AG04449 (cell line): ENCODE data around the gene KSR1.
"Not testable (repeated sequence)": the region's sequence is repeated elsewhere in the genome, so short reads cannot be mapped to it uniquely, and the experiment has no call there.

Experiments
- CTCF ChIA-PET: fragments of 350-600 bp; formaldehyde crosslinking; extraction: SDS; loops from one replicate; lab custom pipeline; 2021; ENCODE audit warnings: antibody characterized with exemption; lab: Yijun Ruan, JAX
- POLR2A ChIA-PET: fragments of 400-600, 350-600 bp; formaldehyde crosslinking; extraction: SDS; loops from one replicate; lab custom pipeline; 2020; ENCODE audit warnings: antibody characterized with exemption, inconsistent platforms; lab: Yijun Ruan, JAX
- DNase-seq: peaks from one replicate; pipeline ENCODE4 v3.0.0-alpha.2; 2010; ENCODE audit warnings: low read depth, low spot score
- H3K4me3 ChIP-seq: 2 replicates; pipeline ENCODE4 v1.5.1; 2011; ENCODE audit warnings: low read depth, mild to moderate bottlenecking, control low read depth, low read length
- CTCF ChIP-seq: IDR thresholded peaks from one replicate; pipeline ENCODE4 v1.5.1; 2011; ENCODE audit warnings: mild to moderate bottlenecking, moderate library complexity, low read length, control low read depth, inconsistent platforms; ENCODE audit not compliant: insufficient read depth; ENCODE audit errors: missing control alignments

KSR1 gene

GRCh38 chr17:27622986-27623385 is 166.7 kb downstream of the KSR1 start:
- POLR2A ChIA-PET: no interaction called here
- CTCF ChIA-PET: interaction anchor here (1.2 to 4.9 kb wide), 3 partner anchors 20 to 137 kb away, joined by 3 to 28 read pairs (median 17); no protein-coding TSS in a partner anchor

GRCh38 chr17:27623614-27624013 is 167.4 kb downstream of the KSR1 start:
- no peak for DNase-seq
- ChIA-PET CTCF (interaction anchor here (1.7 to 4.9 kb wide), 4 partner anchors 21 to 387 kb away, joined by 5 to 28 read pairs (median 12); no protein-coding TSS in a partner anchor), POLR2A (no interaction called here)
- TF ChIP-seq CTCF: no peak
- no peak overlapping the region for H3K4me3 ChIP-seq

More at GRCh38 chr17:27622986-27623385, 166.7 kb downstream of the KSR1 start:
- no peak overlapping the region for H3K4me3 ChIP-seq
- no peak for DNase-seq
- no peak for TF ChIP-seq CTCF

GRCh38 chr17:27624539-27624938 is 168.3 kb downstream of the KSR1 start:
- no peak for TF ChIP-seq CTCF
- POLR2A ChIA-PET: no interaction called here
- CTCF ChIA-PET: interaction anchor here (1.3 to 4.9 kb wide), 5 partner anchors 11 to 388 kb away, joined by 5 to 28 read pairs (median 6); no protein-coding TSS in a partner anchor
- no peak overlapping the region for H3K4me3 ChIP-seq
- no peak for DNase-seq

- no peak overlapping the region for H3K4me3 ChIP-seq
- TF ChIP-seq CTCF: no peak
- CTCF ChIA-PET: interaction anchor here (0.7 to 4.1 kb wide), 3 partner anchors 9 to 29 kb away, joined by 3 to 17 read pairs (median 4); no protein-coding TSS in a partner anchor
- POLR2A ChIA-PET: no interaction called here
- no peak for DNase-seq
These were observed 169.6 kb downstream of the KSR1 start for GRCh38 chr17:27625856-27626255.

- no peak overlapping the region for H3K4me3 ChIP-seq
- no peak for DNase-seq
- ChIA-PET CTCF (no interaction called here), POLR2A (no interaction called here)
- TF ChIP-seq CTCF: no peak
These were observed 171.3 kb downstream of the KSR1 start for GRCh38 chr17:27627514-27627913.

GRCh38 chr17:27628376-27628775 is 172.1 kb downstream of the KSR1 start:
- ChIA-PET CTCF (no interaction called here), POLR2A (no interaction called here)
- no peak for TF ChIP-seq CTCF

GRCh38 chr17:27629260-27629659 is 173.0 kb downstream of the KSR1 start:
- DNase-seq, POLR2A ChIA-PET, H3K4me3 ChIP-seq: not testable (repeated sequence)
- CTCF ChIA-PET: interaction anchor here (1.0 to 1.3 kb wide), 2 partner anchors 21 to 28 kb away, joined by 3 to 4 read pairs; no protein-coding TSS in a partner anchor

More at GRCh38 chr17:27628376-27628775, 172.1 kb downstream of the KSR1 start:
- no peak overlapping the region for H3K4me3 ChIP-seq
- no peak for DNase-seq
